ENCODE results near the gene KMT2C. TPM values are rescaled to one million over a fixed set of nuclear protein-coding genes. Genes with fewer than 3 reads are reported as not detected.
"Not testable (repeated sequence)": the region's sequence is repeated elsewhere in the genome, so short reads cannot be mapped to it uniquely, and the experiment has no call there.

The KMT2C gene
- total RNA-seq, 2 experiments from 2014 or later: 67.1 to 74.0 TPM

- no peak for ATAC-seq
- no peak overlapping the region for H3K27ac Mint-ChIP-seq
Observed at GRCh38 chr7:152313217-152313616, 122.6 kb downstream of the KMT2C start.

GRCh38 chr7:152312316-152312715 lies 123.5 kb downstream of the KMT2C start:
- H3K9me3 Mint-ChIP-seq (ENCODE audit: insufficient read depth): no peaks in the 10 kb centered on the region
- ATAC-seq (no peak), DNase-seq (no peak)
- H3K27me3 Mint-ChIP-seq (ENCODE audit: low read depth): no peaks in the 10 kb centered on the region
- ChIA-PET CTCF (no interaction called here), POLR2A (no interaction called here)
- no peak overlapping the region for H3K27ac Mint-ChIP-seq
- peaks cover 31% of the 10 kb centered on the region for H3K36me3 Mint-ChIP-seq (ENCODE audit: low read depth)
- no peak overlapping the region for H3K4me3 Mint-ChIP-seq
- peaks cover 5% of the 10 kb centered on the region for H3K4me1 Mint-ChIP-seq (ENCODE audit: low read depth)

More at GRCh38 chr7:152313217-152313616, 122.6 kb downstream of the KMT2C start:
- ChIA-PET POLR2A (no interaction called here), CTCF (interaction anchor here (1.2 kb wide), 1 partner anchor 15 kb away, joined by 3 read pairs; no protein-coding TSS in a partner anchor)
- H3K36me3 Mint-ChIP-seq (ENCODE audit: low read depth): peaks cover 28% of the 10 kb centered on the region
- no peak overlapping the region for H3K4me3 Mint-ChIP-seq
- no peaks in the 10 kb centered on the region for H3K27me3 Mint-ChIP-seq (ENCODE audit: low read depth)
- peaks cover 10% of the 10 kb centered on the region for H3K4me1 Mint-ChIP-seq (ENCODE audit: low read depth)
- H3K9me3 Mint-ChIP-seq (ENCODE audit: insufficient read depth): no peaks in the 10 kb centered on the region
- DNase-seq: no peak

- H3K4me3 Mint-ChIP-seq: no peak overlapping the region
- no peaks in the 10 kb centered on the region for H3K9me3 Mint-ChIP-seq (ENCODE audit: insufficient read depth)
- H3K4me1 Mint-ChIP-seq (ENCODE audit: low read depth): peaks cover 4% of the 10 kb centered on the region
- ChIA-PET POLR2A (no interaction called here), CTCF (interaction anchor here (0.9 kb wide), 1 partner anchor 33 kb away, joined by 3 read pairs; no protein-coding TSS in a partner anchor)
- no peaks in the 10 kb centered on the region for H3K27me3 Mint-ChIP-seq (ENCODE audit: low read depth)
- no peak overlapping the region for H3K27ac Mint-ChIP-seq
- ATAC-seq (no peak), DNase-seq (no peak)
- peaks cover 35% of the 10 kb centered on the region for H3K36me3 Mint-ChIP-seq (ENCODE audit: low read depth)
Observed at GRCh38 chr7:152307902-152308301, 127.9 kb downstream of the KMT2C start.

- H3K27ac Mint-ChIP-seq; H3K4me3 Mint-ChIP-seq; POLR2A ChIA-PET; ATAC-seq; DNase-seq; H3K27me3 Mint-ChIP-seq (ENCODE audit: low read depth); H3K9me3 Mint-ChIP-seq (ENCODE audit: insufficient read depth); CTCF ChIA-PET; H3K4me1 Mint-ChIP-seq (ENCODE audit: low read depth): not testable (repeated sequence)
- peaks cover 34% of the 10 kb centered on the region for H3K36me3 Mint-ChIP-seq (ENCODE audit: low read depth)
Observed at GRCh38 chr7:152299542-152300143, 136.2 kb downstream of the KMT2C start.

- Mint-ChIP-seq H3K27ac (no peak overlapping the region), H3K36me3 (ENCODE audit: low read depth) (peaks cover 35% of the 10 kb centered on the region)
Observed at GRCh38 chr7:152292897-152293296, 142.9 kb downstream of the KMT2C start.

GRCh38 chr7:152286972-152287371 lies 148.8 kb downstream of the KMT2C start:
- H3K4me1 Mint-ChIP-seq (ENCODE audit: low read depth); DNase-seq; CTCF ChIA-PET; H3K27me3 Mint-ChIP-seq (ENCODE audit: low read depth); H3K27ac Mint-ChIP-seq; H3K9me3 Mint-ChIP-seq (ENCODE audit: insufficient read depth); POLR2A ChIA-PET; H3K4me3 Mint-ChIP-seq; ATAC-seq: not testable (repeated sequence)
- H3K36me3 Mint-ChIP-seq (ENCODE audit: low read depth): peaks cover 17% of the 10 kb centered on the region

More at GRCh38 chr7:152292897-152293296, 142.9 kb downstream of the KMT2C start:
- Mint-ChIP-seq H3K27me3 (ENCODE audit: low read depth) (no peaks in the 10 kb centered on the region), H3K9me3 (ENCODE audit: insufficient read depth) (peaks cover 6% of the 10 kb centered on the region), H3K4me3 (no peak overlapping the region), H3K4me1 (ENCODE audit: low read depth) (no peaks in the 10 kb centered on the region)
- no peak for DNase-seq
- ChIA-PET CTCF (no interaction called here), POLR2A (no interaction called here)
- ATAC-seq: no peak

GRCh38 chr7:152286219-152286618 lies 149.6 kb downstream of the KMT2C start:
- H3K27ac Mint-ChIP-seq; H3K4me1 Mint-ChIP-seq (ENCODE audit: low read depth); H3K4me3 Mint-ChIP-seq; CTCF ChIA-PET; DNase-seq; H3K9me3 Mint-ChIP-seq (ENCODE audit: insufficient read depth); ATAC-seq; H3K27me3 Mint-ChIP-seq (ENCODE audit: low read depth); POLR2A ChIA-PET: not testable (repeated sequence)
- H3K36me3 Mint-ChIP-seq (ENCODE audit: low read depth): peaks cover 17% of the 10 kb centered on the region

- CTCF ChIA-PET; POLR2A ChIA-PET; ATAC-seq; H3K27me3 Mint-ChIP-seq (ENCODE audit: low read depth); DNase-seq; H3K4me3 Mint-ChIP-seq; H3K4me1 Mint-ChIP-seq (ENCODE audit: low read depth); H3K27ac Mint-ChIP-seq; H3K9me3 Mint-ChIP-seq (ENCODE audit: insufficient read depth): not testable (repeated sequence)
- peaks cover 15% of the 10 kb centered on the region for H3K36me3 Mint-ChIP-seq (ENCODE audit: low read depth)
Observed at GRCh38 chr7:152284998-152285397, 150.8 kb downstream of the KMT2C start.

- CTCF ChIA-PET; H3K4me3 Mint-ChIP-seq; DNase-seq; H3K4me1 Mint-ChIP-seq (ENCODE audit: low read depth); H3K27ac Mint-ChIP-seq; H3K9me3 Mint-ChIP-seq (ENCODE audit: insufficient read depth); H3K36me3 Mint-ChIP-seq (ENCODE audit: low read depth); POLR2A ChIA-PET; H3K27me3 Mint-ChIP-seq (ENCODE audit: low read depth); ATAC-seq: not testable (repeated sequence)
Observed at GRCh38 chr7:152277687-152278086, 158.1 kb downstream of the KMT2C start.

- CTCF ChIA-PET; H3K9me3 Mint-ChIP-seq (ENCODE audit: insufficient read depth); H3K4me1 Mint-ChIP-seq (ENCODE audit: low read depth); H3K27me3 Mint-ChIP-seq (ENCODE audit: low read depth); POLR2A ChIA-PET; DNase-seq; H3K4me3 Mint-ChIP-seq; ATAC-seq; H3K27ac Mint-ChIP-seq: not testable (repeated sequence)
- peaks cover 12% of the 10 kb centered on the region for H3K36me3 Mint-ChIP-seq (ENCODE audit: low read depth)
Observed at GRCh38 chr7:152270427-152270826, 165.4 kb downstream of the KMT2C start.

GRCh38 chr7:152266859-152267258 lies 168.9 kb downstream of the KMT2C start:
- CTCF ChIA-PET; ATAC-seq; H3K4me3 Mint-ChIP-seq; H3K27me3 Mint-ChIP-seq (ENCODE audit: low read depth); H3K9me3 Mint-ChIP-seq (ENCODE audit: insufficient read depth); DNase-seq; POLR2A ChIA-PET; H3K27ac Mint-ChIP-seq; H3K4me1 Mint-ChIP-seq (ENCODE audit: low read depth): not testable (repeated sequence)
- peaks cover 18% of the 10 kb centered on the region for H3K36me3 Mint-ChIP-seq (ENCODE audit: low read depth)

GRCh38 chr7:152264915-152265314 lies 170.9 kb downstream of the KMT2C start:
- H3K4me3 Mint-ChIP-seq; ATAC-seq; H3K27me3 Mint-ChIP-seq (ENCODE audit: low read depth); H3K27ac Mint-ChIP-seq; H3K4me1 Mint-ChIP-seq (ENCODE audit: low read depth); CTCF ChIA-PET; POLR2A ChIA-PET; H3K9me3 Mint-ChIP-seq (ENCODE audit: insufficient read depth); DNase-seq: not testable (repeated sequence)
- peaks cover 16% of the 10 kb centered on the region for H3K36me3 Mint-ChIP-seq (ENCODE audit: low read depth)

GRCh38 chr7:152262146-152262545 lies 173.7 kb downstream of the KMT2C start:
- H3K4me1 Mint-ChIP-seq (ENCODE audit: low read depth); ATAC-seq; H3K27ac Mint-ChIP-seq; POLR2A ChIA-PET; H3K4me3 Mint-ChIP-seq; H3K9me3 Mint-ChIP-seq (ENCODE audit: insufficient read depth); H3K27me3 Mint-ChIP-seq (ENCODE audit: low read depth); CTCF ChIA-PET; DNase-seq: not testable (repeated sequence)
- peaks cover 11% of the 10 kb centered on the region for H3K36me3 Mint-ChIP-seq (ENCODE audit: low read depth)
